Liver (tissue), 9 donors: Measurements from ENCODE around the gene CDON. TPM values are rescaled to one million over a fixed set of nuclear protein-coding genes. Genes with fewer than 3 reads are reported as not detected.

Experiments
- DNase-seq: peaks from one replicate; pipeline ENCODE4 v3.0.0-alpha.2; 2017; ENCODE audit warnings: low spot score
- H3K27ac ChIP-seq, 2 donors: one replicate each; pipeline ENCODE4 v1.7.0; 2013; ENCODE audit warnings: inconsistent platforms in 2 of 2, low read length in 2 of 2, control low read depth in 1 of 2, low read depth in 1 of 2, mild to moderate bottlenecking in 1 of 2
- H3K27me3 ChIP-seq, 4 donors: one replicate each; pipeline versions ENCODE4 v1.6.1 to v1.7.0; 2013; ENCODE audit warnings: low read length in 3 of 4, inconsistent platforms in 1 of 4, mild to moderate bottlenecking in 1 of 4, moderate library complexity in 1 of 4; ENCODE audit not compliant: control insufficient read depth in 4 of 4, insufficient read depth in 4 of 4
- H3K36me3 ChIP-seq, 4 donors: one replicate each; pipeline versions ENCODE4 v1.6.1 to v1.7.0; 2013; ENCODE audit warnings: low read length in 3 of 4, mild to moderate bottlenecking in 3 of 4, low read depth in 1 of 4, moderate library complexity in 1 of 4; ENCODE audit not compliant: control insufficient read depth in 4 of 4, insufficient read depth in 3 of 4
- H3K4me1 ChIP-seq, 4 donors: one replicate each; pipeline versions ENCODE4 v1.6.1 to v1.7.0; 2013; ENCODE audit warnings: low read length in 3 of 4, mild to moderate bottlenecking in 3 of 4, moderate library complexity in 1 of 4; ENCODE audit not compliant: control insufficient read depth in 4 of 4, insufficient read depth in 4 of 4
- H3K4me3 ChIP-seq, 3 donors: one replicate each; pipeline versions ENCODE4 v1.6.1 to v1.7.0; 2013; ENCODE audit warnings: low read length in 3 of 3, control low read depth in 1 of 3, low read depth in 1 of 3, mild to moderate bottlenecking in 1 of 3
- H3K9ac ChIP-seq, 2 donors: one replicate each; pipeline ENCODE4 v1.7.0; 2013; ENCODE audit warnings: low read length in 2 of 2, mild to moderate bottlenecking in 2 of 2, moderate library complexity in 2 of 2, control low read depth in 1 of 2, low read depth in 1 of 2
- H3K9me3 ChIP-seq, 4 donors: one replicate each; pipeline versions ENCODE4 v1.6.1 to v1.7.0; 2013; ENCODE audit warnings: low read length in 3 of 4; ENCODE audit not compliant: control insufficient read depth in 4 of 4
- EGR1 ChIP-seq, 2 donors: IDR thresholded peaks; 2 replicates each; pipeline ENCODE4 v1.6.1; 2016 to 2018; ENCODE audit warnings: antibody characterized with exemption in 2 of 2, low read depth in 2 of 2
- FOXA1 ChIP-seq: IDR thresholded peaks from 2 replicates; pipeline ENCODE4 v1.6.1; 2016; ENCODE audit warnings: antibody characterized with exemption
- GABPA ChIP-seq, 2 donors: IDR thresholded peaks in 1 of 2; conservative IDR thresholded peaks in 1 of 2; 2 replicates each; pipeline ENCODE4 v1.6.1; 2016; ENCODE audit warnings: antibody characterized with exemption in 2 of 2, mild to moderate bottlenecking in 1 of 2, moderate library complexity in 1 of 2
- HNF4A ChIP-seq, 2 donors: conservative IDR thresholded peaks; 2 replicates each; pipeline ENCODE4 v1.6.1; 2016; ENCODE audit warnings: antibody characterized with exemption in 2 of 2, mild to moderate bottlenecking in 2 of 2
- HNF4G ChIP-seq: IDR thresholded peaks from 2 replicates; pipeline ENCODE4 v1.6.1; 2016; ENCODE audit warnings: antibody characterized with exemption
- JUND ChIP-seq, 2 donors: IDR thresholded peaks; 2 replicates each; pipeline ENCODE4 v1.6.1; 2016; ENCODE audit warnings: antibody characterized with exemption in 2 of 2
- NR2F2 ChIP-seq: IDR thresholded peaks from 2 replicates; pipeline ENCODE4 v1.6.1; 2016; ENCODE audit warnings: antibody characterized with exemption
- RAD21 ChIP-seq, 2 donors: IDR thresholded peaks; 2 replicates each; pipeline ENCODE4 v1.6.1; 2016; ENCODE audit warnings: antibody characterized with exemption in 2 of 2, mild to moderate bottlenecking in 2 of 2
- SP1 ChIP-seq: IDR thresholded peaks from 2 replicates; pipeline ENCODE4 v1.6.1; 2018; ENCODE audit warnings: antibody characterized with exemption, mild to moderate bottlenecking
- TAF1 ChIP-seq: conservative IDR thresholded peaks from 2 replicates; pipeline ENCODE4 v1.6.1; 2016; ENCODE audit warnings: antibody characterized with exemption, mild to moderate bottlenecking
- YY1 ChIP-seq: IDR thresholded peaks from 2 replicates; pipeline ENCODE4 v1.6.1; 2016; ENCODE audit warnings: antibody characterized with exemption, mild to moderate bottlenecking
- WGBS: extraction: QIAGEN DNeasy Blood & Tissue Kit; methylation state at CpG from one replicate; pipeline ENCODE4 v1.1.7; 2013; 5-methylcytosine and 5-hydroxymethylcytosine counted together
- polyA plus RNA-seq, 2 donors: library from polyadenylated mRNA; stranded (reverse) in 1 of 2; unstranded in 1 of 2; fragments of 200-250 nt in 1 of 2; fragments of >200 nt in 1 of 2; fragmentation: Nextera tagmentation in 1 of 2; extraction: Ambion mirVana in 1 of 2; gene quantifications; one replicate each; pipeline versions ENCODE4 v1.2.1 to v1.2.3, GENCODE V29; 2013 to 2015
- total RNA-seq, 2 donors: library from RNA; depleted of rRNA; stranded (reverse); fragments of >200 nt; gene quantifications; one replicate each; pipeline ENCODE4 v1.2.3, GENCODE V29; 2014
- TF ChIP-seq, protein P1 (sequence below): IDR thresholded peaks from 2 replicates; pipeline ENCODE4 v1.6.1; 2016; ENCODE audit warnings: antibody characterized with exemption
- TF ChIP-seq, protein P2 (sequence below): IDR thresholded peaks from 2 replicates; pipeline ENCODE4 v1.6.1; 2016; ENCODE audit warnings: antibody characterized with exemption
- TF ChIP-seq, protein P3 (sequence below): fragments of 150-350 bp; IDR thresholded peaks from 2 replicates; pipeline ENCODE4 v1.5.1; 2017; ENCODE audit warnings: improper control_type of control experiment, low read depth, low read length; ENCODE audit not compliant: missing input control
- TF ChIP-seq, protein P4 (sequence below): IDR thresholded peaks from 2 replicates; pipeline ENCODE4 v1.6.1; 2016; ENCODE audit warnings: antibody characterized with exemption, mild to moderate bottlenecking
- TF ChIP-seq, protein P5 (sequence below): IDR thresholded peaks from 2 replicates; pipeline ENCODE4 v1.6.1; 2016; ENCODE audit warnings: antibody characterized with exemption
- donor health status: healthy.
- donor health status: healthy.
- donor health status: healthy.
- donor health status: healthy.
- donor health status: healthy.

The CDON gene
- total and polyA plus RNA-seq, 4 donors, result 0.69 to 7.4 (median 3.9) TPM

DNA sequence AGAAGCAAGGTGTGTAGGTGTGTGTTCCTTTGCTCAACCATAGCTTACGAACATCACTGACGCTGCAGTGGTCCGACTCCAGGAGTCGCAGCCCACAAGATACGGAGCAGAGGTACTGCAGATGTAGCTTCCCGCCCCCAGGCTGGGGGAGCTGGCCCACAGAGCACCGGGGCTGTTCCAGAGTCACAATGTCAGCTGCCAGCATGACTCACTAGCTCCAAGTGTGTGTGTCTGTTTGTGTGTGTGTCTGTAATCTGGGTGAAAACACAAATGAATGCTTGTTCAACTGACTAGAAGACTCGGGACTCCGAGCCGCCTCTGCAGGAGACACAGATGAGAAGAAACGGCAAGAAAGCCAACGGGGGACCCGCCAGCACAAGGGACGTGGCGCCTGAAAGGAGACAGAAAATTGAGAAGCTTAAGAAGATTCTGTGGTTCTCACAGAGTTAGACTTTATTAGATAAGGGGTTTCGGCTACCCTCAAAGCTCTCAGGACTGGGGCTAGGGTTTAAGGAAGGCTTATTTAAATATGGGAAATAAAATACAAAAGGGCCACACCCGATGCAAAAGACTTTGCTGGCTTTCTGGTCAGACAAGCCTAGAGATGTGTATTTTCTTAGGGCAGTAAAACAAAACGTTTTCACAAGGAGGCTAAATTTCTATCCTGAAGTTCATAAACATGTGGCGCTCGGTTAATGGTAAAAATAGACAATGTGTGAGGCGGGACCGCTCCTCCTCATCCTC lies 106.1 kb downstream of the CDON start:
- DNase-seq, result no peak

DNA sequence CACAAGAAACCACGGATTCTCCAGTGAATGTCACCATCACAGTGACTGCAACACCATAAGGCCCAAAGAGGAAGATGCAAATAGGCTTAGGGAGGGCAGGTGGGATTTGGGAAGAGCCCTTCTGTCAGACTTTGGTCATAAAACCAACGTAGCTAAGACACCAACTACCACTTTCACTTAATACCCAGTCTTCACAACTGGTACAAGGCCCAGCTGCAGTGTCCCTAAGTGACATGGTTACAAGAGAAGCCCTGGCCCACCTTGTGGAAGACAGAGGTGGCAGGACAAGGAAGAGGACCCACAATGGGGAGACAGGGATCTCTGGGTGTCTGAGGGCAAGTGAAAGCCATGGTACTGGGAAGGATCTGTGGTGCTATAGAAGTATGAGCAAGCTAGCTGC lies 106.8 kb downstream of the CDON start:
- TF ChIP-seq TAF1, result no peak
- TF ChIP-seq, protein P1, sequence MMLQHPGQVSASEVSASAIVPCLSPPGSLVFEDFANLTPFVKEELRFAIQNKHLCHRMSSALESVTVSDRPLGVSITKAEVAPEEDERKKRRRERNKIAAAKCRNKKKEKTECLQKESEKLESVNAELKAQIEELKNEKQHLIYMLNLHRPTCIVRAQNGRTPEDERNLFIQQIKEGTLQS, result no peak
- TF ChIP-seq GABPA (IDR thresholded peaks at IDR 0.05 in 1 of 2, conservative IDR thresholded peaks at IDR 0.05 in 1 of 2), result no peak
- no peak for TF ChIP-seq YY1
- no peak for TF ChIP-seq EGR1 (IDR thresholded peaks at IDR 0.05; ENCODE audit: low read depth in 2 of 2)
- no peak for TF ChIP-seq SP1
- H3K4me3 ChIP-seq, result no peak overlapping the region
- no peaks in the 10 kb centered on the region for H3K9me3 ChIP-seq
- H3K36me3 ChIP-seq, result peaks cover 0 to 2% (median 0%) of the 10 kb centered on the region in 4 donors
- no peak overlapping the region for H3K9ac ChIP-seq
- DNase-seq, result no peak
- H3K27me3 ChIP-seq, result no peaks in the 10 kb centered on the region
- H3K4me1 ChIP-seq, result no peaks in the 10 kb centered on the region
- no peak overlapping the region for H3K27ac ChIP-seq
- 91% methylated on average over 2 of the region's 2 CpGs for WGBS

More for the DNA sequence above, 106.1 kb downstream of the CDON start:
- 93% methylated on average over 22 of the region's 22 CpGs for WGBS
- H3K4me3 ChIP-seq, result no peak overlapping the region
- H3K4me1 ChIP-seq, result no peaks in the 10 kb centered on the region
- TF ChIP-seq FOXA1, result no peak
- TF ChIP-seq, protein P2, sequence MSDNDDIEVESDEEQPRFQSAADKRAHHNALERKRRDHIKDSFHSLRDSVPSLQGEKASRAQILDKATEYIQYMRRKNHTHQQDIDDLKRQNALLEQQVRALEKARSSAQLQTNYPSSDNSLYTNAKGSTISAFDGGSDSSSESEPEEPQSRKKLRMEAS, result no peak
- TF ChIP-seq YY1, result no peak
- no peak for TF ChIP-seq TAF1
- TF ChIP-seq JUND (IDR thresholded peaks at IDR 0.05), result no peak
- H3K27me3 ChIP-seq, result no peaks in the 10 kb centered on the region
- peaks cover 0 to 2% (median 0%) of the 10 kb centered on the region in 4 donors for H3K36me3 ChIP-seq
- no peaks in the 10 kb centered on the region for H3K9me3 ChIP-seq
- H3K9ac ChIP-seq, result no peak overlapping the region
- H3K27ac ChIP-seq, result no peak overlapping the region

DNA sequence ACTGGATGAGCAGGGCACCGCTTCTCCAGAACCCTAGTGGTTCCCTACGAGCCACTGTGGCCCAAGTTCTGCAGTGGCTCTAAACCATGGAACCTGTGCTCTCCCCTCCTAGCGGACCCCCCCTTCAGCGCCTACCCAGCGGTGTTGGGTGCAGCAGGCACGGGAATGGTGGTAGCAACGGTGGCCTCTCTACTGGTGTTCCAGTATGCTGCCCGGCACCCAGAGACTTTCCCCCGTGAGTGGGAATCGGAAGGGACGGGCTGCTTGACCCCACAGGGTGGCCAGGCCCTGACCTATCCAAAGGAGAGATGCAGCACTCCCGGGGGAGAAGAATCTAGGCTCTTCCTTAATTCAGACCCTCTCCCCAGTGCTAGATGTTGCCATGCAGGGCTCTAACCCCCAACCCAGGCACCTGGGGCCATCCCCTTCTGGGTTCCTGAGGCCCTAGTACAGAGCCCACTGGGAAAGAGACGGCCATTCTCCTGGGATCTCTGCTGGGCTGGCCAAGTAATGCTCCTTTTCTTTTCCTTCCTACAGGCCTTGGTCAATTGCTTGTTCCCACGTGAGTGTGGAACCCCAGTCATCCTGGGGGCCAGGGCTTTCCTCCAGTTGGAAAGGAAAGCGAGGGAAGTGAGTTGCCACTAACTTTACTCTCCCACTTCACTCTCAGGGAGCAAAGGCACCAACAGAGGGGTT lies 107.6 kb downstream of the CDON start:
- no peak for DNase-seq
- WGBS, result 93% methylated on average over 15 of the region's 15 CpGs

More for the DNA sequence above, 107.6 kb downstream of the CDON start:
- no peak overlapping the region for H3K9ac ChIP-seq
- no peak for TF ChIP-seq HNF4A (conservative IDR thresholded peaks at IDR 0.05)
- TF ChIP-seq, protein P3, sequence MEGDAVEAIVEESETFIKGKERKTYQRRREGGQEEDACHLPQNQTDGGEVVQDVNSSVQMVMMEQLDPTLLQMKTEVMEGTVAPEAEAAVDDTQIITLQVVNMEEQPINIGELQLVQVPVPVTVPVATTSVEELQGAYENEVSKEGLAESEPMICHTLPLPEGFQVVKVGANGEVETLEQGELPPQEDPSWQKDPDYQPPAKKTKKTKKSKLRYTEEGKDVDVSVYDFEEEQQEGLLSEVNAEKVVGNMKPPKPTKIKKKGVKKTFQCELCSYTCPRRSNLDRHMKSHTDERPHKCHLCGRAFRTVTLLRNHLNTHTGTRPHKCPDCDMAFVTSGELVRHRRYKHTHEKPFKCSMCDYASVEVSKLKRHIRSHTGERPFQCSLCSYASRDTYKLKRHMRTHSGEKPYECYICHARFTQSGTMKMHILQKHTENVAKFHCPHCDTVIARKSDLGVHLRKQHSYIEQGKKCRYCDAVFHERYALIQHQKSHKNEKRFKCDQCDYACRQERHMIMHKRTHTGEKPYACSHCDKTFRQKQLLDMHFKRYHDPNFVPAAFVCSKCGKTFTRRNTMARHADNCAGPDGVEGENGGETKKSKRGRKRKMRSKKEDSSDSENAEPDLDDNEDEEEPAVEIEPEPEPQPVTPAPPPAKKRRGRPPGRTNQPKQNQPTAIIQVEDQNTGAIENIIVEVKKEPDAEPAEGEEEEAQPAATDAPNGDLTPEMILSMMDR, result no peak
- no peak for TF ChIP-seq NR2F2
- TF ChIP-seq, protein P4, sequence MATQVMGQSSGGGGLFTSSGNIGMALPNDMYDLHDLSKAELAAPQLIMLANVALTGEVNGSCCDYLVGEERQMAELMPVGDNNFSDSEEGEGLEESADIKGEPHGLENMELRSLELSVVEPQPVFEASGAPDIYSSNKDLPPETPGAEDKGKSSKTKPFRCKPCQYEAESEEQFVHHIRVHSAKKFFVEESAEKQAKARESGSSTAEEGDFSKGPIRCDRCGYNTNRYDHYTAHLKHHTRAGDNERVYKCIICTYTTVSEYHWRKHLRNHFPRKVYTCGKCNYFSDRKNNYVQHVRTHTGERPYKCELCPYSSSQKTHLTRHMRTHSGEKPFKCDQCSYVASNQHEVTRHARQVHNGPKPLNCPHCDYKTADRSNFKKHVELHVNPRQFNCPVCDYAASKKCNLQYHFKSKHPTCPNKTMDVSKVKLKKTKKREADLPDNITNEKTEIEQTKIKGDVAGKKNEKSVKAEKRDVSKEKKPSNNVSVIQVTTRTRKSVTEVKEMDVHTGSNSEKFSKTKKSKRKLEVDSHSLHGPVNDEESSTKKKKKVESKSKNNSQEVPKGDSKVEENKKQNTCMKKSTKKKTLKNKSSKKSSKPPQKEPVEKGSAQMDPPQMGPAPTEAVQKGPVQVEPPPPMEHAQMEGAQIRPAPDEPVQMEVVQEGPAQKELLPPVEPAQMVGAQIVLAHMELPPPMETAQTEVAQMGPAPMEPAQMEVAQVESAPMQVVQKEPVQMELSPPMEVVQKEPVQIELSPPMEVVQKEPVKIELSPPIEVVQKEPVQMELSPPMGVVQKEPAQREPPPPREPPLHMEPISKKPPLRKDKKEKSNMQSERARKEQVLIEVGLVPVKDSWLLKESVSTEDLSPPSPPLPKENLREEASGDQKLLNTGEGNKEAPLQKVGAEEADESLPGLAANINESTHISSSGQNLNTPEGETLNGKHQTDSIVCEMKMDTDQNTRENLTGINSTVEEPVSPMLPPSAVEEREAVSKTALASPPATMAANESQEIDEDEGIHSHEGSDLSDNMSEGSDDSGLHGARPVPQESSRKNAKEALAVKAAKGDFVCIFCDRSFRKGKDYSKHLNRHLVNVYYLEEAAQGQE, result no peak
- TF ChIP-seq HNF4G, result no peak
- TF ChIP-seq GABPA (IDR thresholded peaks at IDR 0.05 in 1 of 2, conservative IDR thresholded peaks at IDR 0.05 in 1 of 2), result no peak
- TF ChIP-seq RAD21 (IDR thresholded peaks at IDR 0.05), result no peak
- TF ChIP-seq, protein P2, result no peak
- no peak for TF ChIP-seq SP1
- TF ChIP-seq, protein P5, sequence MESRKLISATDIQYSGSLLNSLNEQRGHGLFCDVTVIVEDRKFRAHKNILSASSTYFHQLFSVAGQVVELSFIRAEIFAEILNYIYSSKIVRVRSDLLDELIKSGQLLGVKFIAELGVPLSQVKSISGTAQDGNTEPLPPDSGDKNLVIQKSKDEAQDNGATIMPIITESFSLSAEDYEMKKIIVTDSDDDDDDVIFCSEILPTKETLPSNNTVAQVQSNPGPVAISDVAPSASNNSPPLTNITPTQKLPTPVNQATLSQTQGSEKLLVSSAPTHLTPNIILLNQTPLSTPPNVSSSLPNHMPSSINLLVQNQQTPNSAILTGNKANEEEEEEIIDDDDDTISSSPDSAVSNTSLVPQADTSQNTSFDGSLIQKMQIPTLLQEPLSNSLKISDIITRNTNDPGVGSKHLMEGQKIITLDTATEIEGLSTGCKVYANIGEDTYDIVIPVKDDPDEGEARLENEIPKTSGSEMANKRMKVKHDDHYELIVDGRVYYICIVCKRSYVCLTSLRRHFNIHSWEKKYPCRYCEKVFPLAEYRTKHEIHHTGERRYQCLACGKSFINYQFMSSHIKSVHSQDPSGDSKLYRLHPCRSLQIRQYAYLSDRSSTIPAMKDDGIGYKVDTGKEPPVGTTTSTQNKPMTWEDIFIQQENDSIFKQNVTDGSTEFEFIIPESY, result no peak
- no peak for TF ChIP-seq TAF1
- TF ChIP-seq FOXA1, result no peak
- no peaks in the 10 kb centered on the region for H3K9me3 ChIP-seq
- H3K4me3 ChIP-seq, result no peak overlapping the region
- H3K27me3 ChIP-seq, result no peaks in the 10 kb centered on the region
- no peaks in the 10 kb centered on the region for H3K36me3 ChIP-seq
- H3K27ac ChIP-seq, result no peak overlapping the region
- H3K4me1 ChIP-seq, result no peaks in the 10 kb centered on the region
